IMR-90 (cell line): Measurements from ENCODE around the gene TOMM7. TPM values are rescaled to one million over a fixed set of nuclear protein-coding genes. Genes with fewer than 3 reads are reported as not detected.

ENCODE experiments used
- ATAC-seq: fragments of 200-7000 bp; cut with Tn5 transposase; 2 replicates; pipeline ENCODE4 v1.9.1; 2020; ENCODE audit warnings: low read depth, mild to moderate bottlenecking, moderate library complexity
- BruUV-seq: library from RNA; stranded (reverse); fragments of 400-500 nt; replicated peaks from 2 replicates; lab custom pipeline; 2021; lab: Mats Ljungman, UMichigan
- CTCF ChIA-PET: fragments of 300-600 bp; formaldehyde crosslinking; extraction: SDS; loops from one replicate; lab custom pipeline; 2021; ENCODE audit warnings: antibody characterized with exemption; lab: Yijun Ruan, JAX
- POLR2A ChIA-PET: fragments of 300-600 bp; sonication (Branson Sonifier 250); formaldehyde crosslinking; loops from one replicate; lab custom pipeline; 2022; ENCODE audit warnings: antibody characterized with exemption; ENCODE audit not compliant: unreplicated experiment; lab: Charles Lee
- DNase-seq: peaks from one replicate; pipeline ENCODE4 v3.0.0; 2013
- H2AFZ ChIP-seq: replicated peaks from 2 replicates; pipeline ENCODE3; 2013; ENCODE audit warnings: low read length, mild to moderate bottlenecking; ENCODE audit not compliant: poor library complexity
- H2AK5ac ChIP-seq: 2 replicates; pipeline ENCODE4 v1.6.1; 2013; ENCODE audit warnings: low read depth, low read length, inconsistent platforms
- H2AK9ac ChIP-seq: replicated peaks from 2 replicates; pipeline ENCODE3; 2013; ENCODE audit warnings: mild to moderate bottlenecking, low read depth, low read length, moderate library complexity; ENCODE audit not compliant: poor library complexity
- H2BK120ac ChIP-seq: 2 replicates; pipeline ENCODE4 v1.6.1; 2013; ENCODE audit warnings: low read depth, low read length, inconsistent platforms
- H2BK15ac ChIP-seq: 3 replicates; pipeline ENCODE4 v1.6.1; 2013; ENCODE audit warnings: low read depth, low read length, inconsistent platforms
- H2BK20ac ChIP-seq: 2 replicates; pipeline ENCODE4 v1.6.1; 2013; ENCODE audit warnings: low read depth, mild to moderate bottlenecking, inconsistent platforms, low read length, moderate library complexity
- H2BK5ac ChIP-seq: 2 replicates; pipeline ENCODE4 v1.6.1; 2013; ENCODE audit warnings: mild to moderate bottlenecking, low read depth, low read length, inconsistent platforms; ENCODE audit not compliant: poor library complexity, severe bottlenecking
- H3K14ac ChIP-seq: replicated peaks from 2 replicates; pipeline ENCODE4 v1.6.1; 2013; ENCODE audit warnings: low read depth, low read length, inconsistent platforms
- H3K18ac ChIP-seq: 2 replicates; pipeline ENCODE4 v1.6.1; 2013; ENCODE audit warnings: low read depth, low read length, control low read depth
- H3K23ac ChIP-seq: 2 replicates; pipeline ENCODE4 v1.6.1; 2013; ENCODE audit warnings: low read depth, low read length, inconsistent platforms
- H3K27ac ChIP-seq: 2 replicates; pipeline ENCODE4 v1.5.1; 2013; ENCODE audit warnings: mild to moderate bottlenecking, control low read depth, low read length; ENCODE audit not compliant: insufficient read depth
- H3K27me3 ChIP-seq: 2 replicates; pipeline ENCODE4 v1.6.1; 2013; ENCODE audit warnings: low read length; ENCODE audit not compliant: control insufficient read depth, insufficient read depth
- H3K36me3 ChIP-seq: 2 replicates; pipeline ENCODE4 v1.6.1; 2013; ENCODE audit warnings: low read length, mixed read lengths; ENCODE audit not compliant: control insufficient read depth, insufficient read depth
- H3K4ac ChIP-seq: 2 replicates; pipeline ENCODE4 v1.6.1; 2013; ENCODE audit warnings: low read depth, low read length, inconsistent platforms
- H3K4me1 ChIP-seq: 2 replicates; pipeline ENCODE4 v1.6.1; 2013; ENCODE audit warnings: low read length, mixed read lengths; ENCODE audit not compliant: control insufficient read depth, insufficient read depth
- H3K4me2 ChIP-seq: 2 replicates; pipeline ENCODE4 v1.6.1; 2013; ENCODE audit warnings: low read depth, mild to moderate bottlenecking, control low read depth, low read length, moderate library complexity
- H3K4me3 ChIP-seq: 2 replicates; pipeline ENCODE4 v1.5.1; 2013; ENCODE audit warnings: low read depth, mild to moderate bottlenecking, control low read depth, low read length, moderate library complexity; ENCODE audit not compliant: insufficient read depth
- H3K56ac ChIP-seq: 2 replicates; pipeline ENCODE4 v1.6.1; 2013; ENCODE audit warnings: low read length, inconsistent platforms; ENCODE audit not compliant: insufficient read depth; ENCODE audit errors: extremely low read depth
- H3K79me1 ChIP-seq, 2 experiments: 2 replicates each; pipeline ENCODE4 v1.6.1; 2013; ENCODE audit warnings: low read length in 2 of 2, inconsistent platforms in 1 of 2, low read depth in 1 of 2
- H3K9ac ChIP-seq: 2 replicates; pipeline ENCODE4 v1.6.1; 2013; ENCODE audit warnings: low read depth, low read length, control low read depth
- H3K9me1 ChIP-seq: 2 replicates; pipeline ENCODE4 v1.6.1; 2013; ENCODE audit warnings: low read length, inconsistent platforms; ENCODE audit not compliant: insufficient read depth
- H3K9me3 ChIP-seq: 2 replicates; pipeline ENCODE4 v1.6.1; 2013; ENCODE audit warnings: low read length; ENCODE audit not compliant: control insufficient read depth, insufficient read depth
- H4K20me1 ChIP-seq: 2 replicates; pipeline ENCODE4 v1.6.1; 2013; ENCODE audit warnings: low read length, inconsistent platforms; ENCODE audit not compliant: insufficient read depth
- H4K5ac ChIP-seq: 2 replicates; pipeline ENCODE4 v1.6.1; 2013; ENCODE audit warnings: mild to moderate bottlenecking, low read depth, low read length, control low read depth
- H4K8ac ChIP-seq, 2 experiments: 2 replicates each; pipeline ENCODE4 v1.6.1; 2013; ENCODE audit warnings: low read depth in 2 of 2, low read length in 2 of 2, control low read depth in 1 of 2, inconsistent platforms in 1 of 2
- H4K91ac ChIP-seq: 2 replicates; pipeline ENCODE4 v1.6.1; 2013; ENCODE audit warnings: low read depth, low read length, inconsistent platforms; ENCODE audit not compliant: insufficient read depth
- BHLHE40 ChIP-seq: fragments of 150-350 bp; IDR thresholded peaks from 2 replicates; pipeline ENCODE4 v1.6.1; 2016; ENCODE audit warnings: mild to moderate bottlenecking, low read depth, low read length
- FOS ChIP-seq: fragments of 150-350 bp; IDR thresholded peaks from 2 replicates; pipeline ENCODE4 v1.6.1; 2016; ENCODE audit warnings: low read depth, low read length
- MAZ ChIP-seq: IDR thresholded peaks from 2 replicates; pipeline ENCODE4 v1.6.1; 2012; ENCODE audit warnings: low read depth, mild to moderate bottlenecking, low read length, improper control_type of control experiment, moderate library complexity, borderline replicate concordance
- MXI1 ChIP-seq: IDR thresholded peaks from 2 replicates; pipeline ENCODE4 v1.6.1; 2012; ENCODE audit warnings: low read depth, mild to moderate bottlenecking, low read length, moderate library complexity, borderline replicate concordance
- POLR2A ChIP-seq: IDR thresholded peaks from 2 replicates; pipeline ENCODE4 v1.6.1; 2012; ENCODE audit warnings: mild to moderate bottlenecking, low read depth, low read length
- WGBS, 2 experiments: methylation state at CpG; one replicate each; pipeline versions ENCODE4 v1.1.5 to v1.1.7; 2013; ENCODE audit warnings: missing lambda C conversion rate in 2 of 2; ENCODE audit not compliant: insufficient read length in 1 of 2; ENCODE audit errors: extremely low coverage in 2 of 2; 5-methylcytosine and 5-hydroxymethylcytosine counted together
- dilution Hi-C: fragments of 300-500 bp; cut with HindIII; formaldehyde crosslinking; loops from one replicate; pipeline ENCODE4 v1.14.3; 2018; ENCODE audit warnings: low sequenced_read_pairs; ENCODE audit not compliant: unreplicated experiment
- in situ Hi-C: fragments of 300-500 bp; cut with MboI; formaldehyde crosslinking; loops from 3 replicates; pipeline ENCODE4 v1.14.3; 2019; ENCODE audit warnings: low sequenced_read_pairs, inconsistent platforms, mixed read lengths
- intact Hi-C: fragments of 100-400 bp; cut with micrococcal nuclease; formaldehyde crosslinking; loops from 2 replicates; pipeline ENCODE4 v1.10.0; 2022
- polyA plus RNA-seq, 3 experiments: library from polyadenylated mRNA; depleted of rRNA; stranded (reverse); fragments of >200 nt; gene quantifications; 2 replicates each; pipeline ENCODE4 v1.2.3, GENCODE V29; 2012; ENCODE audit warnings: low replicate concordance in 1 of 3
- total RNA-seq: library from RNA; depleted of rRNA; stranded (reverse); fragments of >200 nt; gene quantifications from 2 replicates; pipeline ENCODE4 v1.2.3, GENCODE V29; 2012

The TOMM7 gene
- total and polyA plus RNA-seq, 2 of the 4 experiments (the other 2 are of a cell fraction) = 67.2 to 727 TPM

DNA sequence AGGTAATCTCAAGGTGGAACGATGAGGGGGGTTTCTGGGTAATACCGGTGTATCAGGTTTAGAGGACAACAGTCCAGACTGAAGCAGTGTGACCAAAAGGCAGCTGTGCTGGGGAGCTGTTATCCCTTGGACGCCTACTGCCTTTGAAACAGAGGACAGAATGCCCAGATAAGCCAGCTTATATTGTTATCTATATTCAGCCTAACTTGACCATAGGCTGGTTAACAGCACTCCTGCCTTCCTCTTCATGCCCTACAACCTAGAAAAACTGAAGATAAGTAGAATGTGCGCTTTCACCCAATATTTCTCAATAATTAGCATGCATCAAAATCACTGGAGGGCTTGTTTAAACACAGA, 50.8 kb downstream of the TOMM7 start:
- Histone ChIP-seq H3K4me3 (no peak overlapping the region), H3K9ac (no peak overlapping the region), H4K5ac (no peak overlapping the region), H2BK20ac (no peak overlapping the region), H2AK9ac (no peak overlapping the region), H4K8ac (no peak overlapping the region), H3K14ac (no peak overlapping the region), H3K18ac (no peak overlapping the region), H3K23ac (no peak overlapping the region), H2BK120ac (no peak overlapping the region), H4K91ac (no peak overlapping the region), H2AK5ac (no peak overlapping the region), H3K56ac (no peak overlapping the region), H3K36me3 (no peaks in the 10 kb centered on the region), H2BK15ac (no peak overlapping the region), H3K4me1 (no peaks in the 10 kb centered on the region), H2BK5ac (no peak overlapping the region), H3K9me1 (no peaks in the 10 kb centered on the region; the same call in 1 of the 2 replicates), H3K27ac (no peak overlapping the region), H2AFZ (peak overlapping the region; percentile 4), H3K79me1 (no peaks in the 10 kb centered on the region), H3K4me2 (no peak overlapping the region), H3K4ac (no peak overlapping the region), H4K20me1 (no peaks in the 10 kb centered on the region), H3K27me3 (no peaks in the 10 kb centered on the region), H3K9me3 (no peaks in the 10 kb centered on the region)
- dilution Hi-C loops = no loop called here
- ChIA-PET POLR2A (no interaction called here), CTCF (interaction anchor here (1.5 kb wide), 1 partner anchor 11 kb away, joined by 7 read pairs; no protein-coding TSS in a partner anchor)
- intact Hi-C loops = no loop called here
- no TSS peak for BruUV-seq
- 100% methylated on average over 2 of the region's 4 CpGs; no CpG with 5 or more reads in 1 of the 2 experiments for WGBS, 2 experiments
- in situ Hi-C loops = no loop called here
- no peak for ATAC-seq
- TF ChIP-seq MXI1 = no peak
- no peak for TF ChIP-seq MAZ
- no peak for TF ChIP-seq BHLHE40
- no peak for TF ChIP-seq POLR2A
- no peak for TF ChIP-seq FOS
- DNase-seq = no peak
